HG03196 (cell line): ENCODE measurements around the gene METTL9.
"Not testable (repeated sequence)": the region's sequence is repeated elsewhere in the genome, so short reads cannot be mapped to it uniquely, and the experiment has no call there.

ENCODE experiments used
- ATAC-seq: cut with Tn5 transposase; IDR thresholded peaks from one replicate; pipeline ENCODE4 v1.9.1; 2021; ENCODE audit not compliant: unreplicated experiment

The METTL9 gene

DNA sequence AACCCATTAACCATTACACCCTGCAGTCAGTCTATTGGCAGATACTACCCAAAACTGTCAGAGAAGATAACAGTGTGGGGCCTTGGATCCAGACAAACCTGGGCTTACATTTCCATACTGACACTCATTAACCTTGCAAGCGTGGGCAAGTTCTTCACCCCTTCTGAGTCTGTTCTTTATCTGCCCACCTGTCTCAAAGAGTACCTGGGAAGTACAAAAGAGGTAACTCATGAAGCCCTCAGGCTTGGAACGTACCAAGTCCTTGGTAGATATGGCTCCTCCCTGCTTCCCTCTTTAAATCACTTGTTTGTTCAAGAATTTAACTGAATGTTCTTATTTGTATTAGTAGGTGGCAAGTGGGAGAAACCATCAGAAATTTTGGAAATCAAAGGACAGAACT, 55.5 kb downstream of the METTL9 start:
- no peak for ATAC-seq

DNA sequence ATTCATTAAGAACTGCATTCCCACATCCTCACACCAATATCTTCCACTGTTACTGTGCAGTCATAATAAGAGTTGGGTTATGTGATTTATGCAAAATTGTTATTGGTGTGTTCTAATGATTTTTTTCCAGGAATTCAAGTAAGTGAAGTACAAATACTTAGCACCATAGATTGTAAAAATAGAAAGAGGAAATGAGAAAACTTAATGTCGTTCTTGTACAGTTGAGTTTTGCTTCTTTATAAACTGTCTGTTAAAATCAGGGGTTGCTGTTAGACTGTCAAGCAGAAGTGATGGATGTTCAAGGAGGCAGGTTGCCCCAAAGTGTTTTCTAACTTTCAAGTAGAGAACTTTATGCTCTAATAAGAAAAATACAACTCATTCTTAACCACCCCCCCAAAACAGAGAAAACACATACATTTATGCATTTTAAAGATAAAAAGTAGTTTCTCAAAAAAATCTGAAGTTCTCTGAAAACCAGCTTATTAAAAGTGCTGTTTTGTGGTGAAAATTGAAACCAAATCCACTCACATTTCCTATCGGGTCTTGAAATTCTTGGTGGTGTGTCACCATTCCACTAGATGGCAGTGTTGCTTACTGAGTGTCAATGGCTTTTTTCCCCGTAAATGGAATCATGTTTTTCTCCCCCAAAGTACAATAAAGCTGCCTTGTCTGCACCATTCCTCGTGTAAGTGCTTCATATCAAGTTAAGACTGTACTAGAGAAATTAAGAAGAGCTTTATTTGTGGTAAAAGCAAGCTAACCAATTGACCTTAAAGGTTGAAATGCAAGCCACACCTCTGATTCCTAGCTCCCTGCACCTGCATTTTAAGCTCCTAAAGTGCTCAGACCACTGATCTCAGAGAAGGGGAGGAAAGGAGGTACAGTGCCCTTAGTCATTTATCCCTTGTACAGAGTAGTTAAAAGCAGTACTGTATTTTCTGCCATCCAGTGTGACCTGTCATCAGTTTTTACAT, 57.7 kb downstream of the METTL9 start:
- ATAC-seq, result peak; percentile 65

DNA sequence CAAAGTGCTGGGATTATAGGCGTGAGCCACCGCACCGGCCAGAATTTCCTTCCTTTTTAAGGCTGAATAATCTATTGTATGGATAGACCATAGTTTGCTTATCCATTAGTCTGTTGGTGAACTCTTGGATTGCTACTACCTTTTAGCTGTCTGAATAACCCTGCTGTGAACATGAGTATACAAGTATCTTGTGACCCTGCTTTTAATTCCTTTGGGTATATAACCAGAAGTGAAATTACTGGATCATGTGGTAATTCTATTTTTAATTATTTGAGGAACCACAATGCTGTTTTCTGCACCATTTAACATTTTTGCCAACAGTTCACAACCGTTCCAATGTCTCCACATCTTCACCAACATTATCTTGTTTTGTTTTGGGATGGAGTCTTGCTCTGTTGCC, 59.7 kb downstream of the METTL9 start:
- ATAC-seq, result no peak

DNA sequence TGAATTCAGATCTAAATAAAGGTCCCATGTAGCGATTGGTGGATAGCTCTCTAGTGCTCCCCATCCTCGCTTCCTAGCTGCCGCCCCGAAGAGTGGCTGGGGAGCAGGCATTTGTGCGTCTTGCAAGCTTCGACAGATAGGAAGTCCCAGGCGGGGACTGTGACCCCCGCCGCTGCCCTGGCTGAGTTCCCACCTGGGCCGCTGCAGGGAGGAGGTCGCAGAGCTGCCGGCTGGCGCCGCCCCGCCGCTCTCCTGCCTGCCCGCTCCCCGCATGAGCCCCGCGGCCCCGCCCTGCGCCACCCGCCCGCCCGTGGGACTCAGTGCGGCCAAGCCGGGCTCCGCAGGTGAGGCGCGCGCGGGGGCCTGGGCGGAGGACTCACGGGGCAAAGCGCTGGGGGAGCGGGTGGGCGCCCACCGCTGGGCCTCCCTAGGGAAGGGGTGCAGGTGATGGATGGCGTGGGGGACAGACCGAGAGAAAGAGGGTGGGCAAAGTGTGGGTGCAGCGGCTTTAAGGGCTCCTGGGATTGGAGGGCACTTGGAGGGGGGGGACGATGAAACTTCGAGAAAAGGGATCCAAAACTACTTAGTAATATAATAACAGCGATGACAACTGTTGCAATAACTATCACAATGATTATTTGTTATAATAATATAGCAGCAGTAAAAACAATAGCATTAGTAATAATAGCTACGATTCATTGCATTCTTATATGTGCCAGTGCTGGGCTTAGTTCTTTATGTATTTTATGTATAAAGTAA, 64.7 kb downstream of the METTL9 start, which contains the start of gene OTOA:
OTOA (plus strand) TSS at position 80 of the 759 bp plus-strand sequence. CDS start 14,547 bp downstream, outside the sequence.
- ATAC-seq, result no peak

DNA sequence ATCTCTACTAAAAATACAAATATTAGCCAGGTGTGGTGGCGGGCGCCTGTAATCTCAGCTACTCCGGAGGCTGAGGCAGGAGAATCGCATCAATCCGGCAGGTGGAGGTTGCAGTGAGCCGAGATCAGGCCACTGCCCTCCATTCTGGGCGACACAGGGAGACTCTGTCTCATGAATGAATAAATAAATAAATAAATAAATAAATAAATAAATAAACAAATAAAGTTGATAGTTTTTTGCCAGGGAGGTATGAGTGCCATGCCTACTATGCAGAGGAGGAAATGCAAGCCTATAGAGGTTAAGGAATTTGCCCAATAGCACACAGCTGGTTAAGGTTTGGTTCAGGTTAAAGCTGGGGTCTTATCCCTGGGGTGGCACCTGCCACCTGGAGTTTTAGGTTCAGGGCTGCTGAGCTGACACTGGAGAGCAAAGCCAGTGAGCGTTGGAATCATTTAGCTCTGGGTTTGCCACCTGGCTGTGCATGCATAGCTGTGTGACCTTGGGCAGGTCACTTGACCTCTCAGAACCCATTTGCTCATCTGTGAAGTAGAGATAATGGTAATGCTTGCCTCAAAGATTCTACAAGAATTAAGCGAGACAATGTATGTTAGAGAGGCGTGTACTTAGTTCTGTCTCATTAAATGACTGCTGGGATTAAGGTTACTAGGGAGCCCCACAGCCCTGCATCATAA, 65.6 kb downstream of the METTL9 start:
- ATAC-seq, result no peak

DNA sequence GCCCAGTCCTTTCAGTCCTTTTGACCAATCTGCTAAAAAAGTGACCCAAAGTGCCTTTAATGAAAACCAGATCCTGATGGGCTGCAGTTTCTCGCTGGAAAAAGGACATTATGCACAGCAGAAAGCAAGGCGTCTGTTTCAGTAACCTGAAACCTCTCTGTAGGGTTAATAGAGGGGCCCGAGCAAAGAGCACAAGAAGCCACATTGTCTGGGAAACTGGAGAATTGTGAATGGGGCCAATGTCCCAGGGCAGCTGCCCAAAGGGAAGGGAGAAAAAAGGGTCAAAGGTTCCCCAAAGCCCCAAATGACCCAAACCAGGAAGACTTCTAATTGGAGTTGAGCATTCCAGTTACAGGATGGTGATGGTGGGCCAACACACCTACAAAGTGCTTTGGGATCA, 67.4 kb downstream of the METTL9 start:
- no peak for ATAC-seq

DNA sequence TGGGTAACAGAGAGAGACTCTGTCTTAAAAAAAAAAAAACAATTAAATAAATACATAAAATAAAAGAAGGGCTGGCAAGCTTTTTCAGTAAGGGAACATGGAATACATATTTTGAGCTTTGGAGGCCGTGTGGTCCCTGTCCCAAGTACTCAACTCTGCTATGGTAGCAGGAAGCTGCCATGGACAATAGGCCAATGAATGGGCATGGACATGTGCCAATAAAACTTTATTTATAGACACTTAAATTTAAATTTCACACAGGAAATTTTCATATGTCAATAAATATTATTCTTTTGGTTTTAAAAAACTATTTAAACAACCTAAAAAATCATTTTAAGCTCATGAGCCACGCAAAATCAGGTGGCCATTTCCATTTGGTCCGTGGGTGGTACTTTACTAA, 68.2 kb downstream of the METTL9 start:
- ATAC-seq, result no peak

DNA sequence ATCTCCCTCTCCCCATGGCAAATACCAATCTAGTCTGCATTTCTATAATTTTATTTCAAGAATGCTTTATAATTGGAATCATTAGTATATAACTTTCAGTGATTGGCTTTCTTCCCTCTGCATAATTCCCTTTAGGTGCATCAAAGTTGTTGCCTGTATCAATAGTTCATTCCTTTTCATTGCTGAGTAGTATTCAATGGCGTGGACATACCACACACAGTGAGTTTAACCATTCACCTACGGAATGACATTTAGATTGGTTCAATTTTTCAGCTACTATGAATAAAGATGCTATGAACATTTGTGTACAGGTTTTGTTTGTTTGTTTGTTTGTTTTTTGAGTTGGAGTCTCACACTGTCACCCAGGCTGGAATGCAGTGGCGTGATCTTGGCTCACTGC, 74.1 kb downstream of the METTL9 start:
- no peak for ATAC-seq

DNA sequence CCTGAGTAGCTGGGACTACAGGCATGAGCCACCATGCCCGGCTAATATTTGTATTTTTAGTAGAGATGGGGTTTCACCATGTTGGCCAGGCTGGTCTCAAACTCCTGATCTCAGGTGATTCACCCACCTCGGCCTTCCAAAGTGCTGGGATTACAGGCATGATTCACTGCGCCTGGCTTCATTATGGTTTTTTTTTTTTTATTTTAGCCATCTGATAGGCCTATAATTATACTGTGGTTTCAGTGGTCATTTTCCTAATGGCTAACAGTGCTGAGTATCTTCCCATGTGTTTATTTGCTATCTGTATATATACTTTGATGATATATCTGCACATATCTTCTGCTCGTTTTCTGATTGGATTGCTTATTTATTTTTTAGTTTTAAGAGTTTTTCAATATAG, 75.1 kb downstream of the METTL9 start:
- not testable (repeated sequence) for ATAC-seq

DNA sequence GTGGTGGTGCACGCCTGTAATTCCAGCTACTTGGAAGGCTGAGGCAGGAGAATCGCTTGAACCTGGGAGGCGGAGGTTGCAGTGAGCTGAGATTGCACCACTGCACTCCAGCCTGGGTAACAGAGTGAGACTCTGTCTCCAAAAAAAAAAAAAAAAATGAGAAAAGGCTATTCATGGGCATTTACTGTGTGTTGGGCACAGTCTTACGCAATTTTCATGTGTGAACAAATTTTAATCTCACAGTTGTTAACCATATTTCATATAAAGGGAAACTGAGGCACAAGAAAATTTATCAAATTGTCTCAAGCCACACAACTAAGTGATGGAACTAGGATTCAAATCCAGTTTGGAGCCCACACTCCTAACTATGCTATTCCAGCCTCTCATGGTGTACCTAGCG, 81.3 kb downstream of the METTL9 start:
- not testable (repeated sequence) for ATAC-seq

DNA sequence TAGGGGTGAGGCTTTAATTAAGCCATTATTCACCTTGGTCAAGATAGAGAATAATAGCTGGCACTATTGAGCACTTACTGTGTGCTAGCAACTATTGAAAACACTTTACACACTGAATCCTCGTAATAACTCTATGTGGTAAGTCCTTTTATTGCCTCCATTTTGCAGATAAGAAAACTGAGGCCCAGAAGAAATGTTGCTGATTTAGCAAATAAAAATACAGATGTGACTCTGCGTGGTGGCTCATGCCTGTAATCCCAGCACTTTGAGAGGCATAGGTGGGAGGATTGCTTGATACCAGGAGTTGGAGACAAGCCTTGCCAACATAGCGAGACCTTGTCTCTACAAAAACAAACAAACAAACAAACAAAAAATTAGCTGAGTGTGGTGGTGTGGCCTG, 83.8 kb downstream of the METTL9 start:
- ATAC-seq, result no peak

DNA sequence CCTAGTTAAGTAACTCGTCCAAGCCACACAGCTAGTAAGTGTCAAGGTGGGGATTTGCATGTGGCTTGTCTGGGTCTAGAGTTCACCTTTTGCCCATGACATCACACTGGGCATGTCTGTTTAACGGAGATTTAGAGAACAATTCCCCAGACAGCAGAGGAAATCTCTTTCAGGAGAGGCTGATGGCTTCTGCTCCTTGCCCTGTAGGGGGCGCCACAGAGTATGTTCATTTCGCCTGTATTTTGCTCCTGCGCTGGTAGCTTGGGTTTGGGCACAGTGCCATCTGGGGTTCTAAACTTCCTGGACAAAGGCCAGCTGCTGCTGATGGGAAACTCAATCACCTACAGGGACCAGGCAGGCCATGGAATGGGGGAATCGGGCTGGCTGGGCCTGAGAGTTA, 84.8 kb downstream of the METTL9 start:
- no peak for ATAC-seq

DNA sequence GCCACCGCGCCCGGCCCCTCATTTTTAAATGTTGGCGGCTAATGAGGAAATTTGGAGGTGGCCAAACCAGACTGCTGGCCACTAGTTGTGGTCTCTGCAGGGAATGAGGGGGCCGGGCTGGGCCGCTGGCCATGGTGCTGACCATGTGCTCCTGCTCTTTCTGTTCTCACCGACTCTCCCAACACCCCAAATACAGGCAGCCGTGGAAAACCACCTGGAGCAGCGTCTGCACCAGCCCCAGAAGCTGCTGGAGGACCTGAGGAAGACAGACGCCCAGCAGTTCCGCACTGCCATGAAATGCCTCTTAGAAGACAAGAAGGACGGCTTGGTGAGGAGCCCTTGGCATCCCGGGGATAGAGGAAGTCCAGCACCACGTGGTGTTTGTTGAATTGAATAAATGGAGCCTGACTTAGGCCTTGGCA, 85.7 kb downstream of the METTL9 start:
- no peak for ATAC-seq

DNA sequence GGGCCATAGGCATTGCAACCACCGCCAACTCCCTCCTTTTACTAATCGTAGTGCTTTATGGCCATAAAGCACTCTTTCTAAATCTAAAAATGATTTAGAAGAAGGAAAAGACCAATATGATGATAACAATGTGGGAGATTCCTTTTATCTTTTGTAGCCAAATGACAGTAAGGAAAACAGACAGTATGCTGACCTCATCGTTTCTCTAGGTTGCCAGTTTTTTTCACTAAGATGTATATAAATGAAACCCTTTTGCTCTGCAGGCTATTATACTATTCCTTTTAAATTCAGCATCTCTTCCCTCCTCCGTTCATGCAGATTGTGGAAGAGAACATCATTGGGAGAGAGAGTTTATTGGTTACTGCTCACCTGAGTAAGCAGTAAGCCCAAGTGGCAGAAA, 89.7 kb downstream of the METTL9 start:
- ATAC-seq, result no peak

DNA sequence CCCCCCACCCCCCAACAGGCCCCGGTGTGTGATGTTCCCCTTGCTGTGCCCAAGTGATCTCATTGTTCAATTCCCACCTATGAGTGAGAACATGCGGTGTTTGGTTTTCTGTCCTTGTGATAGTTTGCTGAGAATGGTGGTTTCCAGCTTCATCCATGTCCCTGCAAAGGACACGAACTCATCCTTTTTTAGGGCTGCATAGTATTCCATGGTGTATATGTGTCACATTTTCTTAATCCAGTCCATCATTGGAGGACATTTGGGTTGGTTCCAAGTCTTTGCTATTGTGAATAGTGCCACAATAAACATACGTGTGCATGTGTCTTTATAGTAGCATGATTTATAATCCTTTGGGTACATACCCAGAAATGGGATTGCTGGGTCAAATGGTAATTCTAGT, 91.6 kb downstream of the METTL9 start:
- not testable (repeated sequence) for ATAC-seq

DNA sequence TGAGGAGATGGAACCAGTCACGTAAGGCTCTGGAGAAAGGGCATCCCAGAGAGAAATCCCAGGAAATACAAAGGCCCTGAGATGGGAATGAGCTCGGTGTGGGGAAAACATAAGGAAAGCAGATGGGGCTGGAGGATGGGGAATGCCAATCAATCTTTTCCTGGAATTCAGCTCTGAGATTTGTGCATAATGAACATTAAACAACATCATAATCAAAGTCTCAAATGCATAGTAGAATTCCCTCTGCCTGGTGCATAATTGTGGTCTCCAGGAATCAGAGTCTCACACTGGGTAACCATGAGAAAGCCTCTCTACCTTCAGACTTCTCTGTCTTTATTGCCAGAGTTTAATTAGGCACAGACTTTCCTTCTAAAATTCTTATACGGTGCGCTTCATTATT, 95.2 kb downstream of the METTL9 start:
- no peak for ATAC-seq

DNA sequence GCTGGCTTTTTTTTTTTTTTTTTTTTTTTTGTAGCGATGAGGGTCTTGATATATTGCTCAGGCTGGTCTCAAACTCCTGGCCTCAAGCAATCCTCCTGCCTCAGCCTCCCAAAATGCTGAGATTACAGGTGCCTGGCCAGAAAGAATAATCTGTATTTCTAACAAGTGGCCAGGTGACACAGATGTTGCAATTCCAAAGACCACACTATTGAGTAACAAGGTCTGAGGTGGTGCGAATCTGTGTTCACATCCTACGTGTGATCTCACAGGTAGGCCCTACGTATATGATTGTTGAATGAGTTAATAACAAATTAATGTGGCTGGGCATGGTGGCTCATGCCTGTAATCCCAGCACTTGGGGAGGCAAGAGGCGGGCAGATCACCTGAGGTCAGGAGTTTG, 97.7 kb downstream of the METTL9 start:
- ATAC-seq, result no peak

DNA sequence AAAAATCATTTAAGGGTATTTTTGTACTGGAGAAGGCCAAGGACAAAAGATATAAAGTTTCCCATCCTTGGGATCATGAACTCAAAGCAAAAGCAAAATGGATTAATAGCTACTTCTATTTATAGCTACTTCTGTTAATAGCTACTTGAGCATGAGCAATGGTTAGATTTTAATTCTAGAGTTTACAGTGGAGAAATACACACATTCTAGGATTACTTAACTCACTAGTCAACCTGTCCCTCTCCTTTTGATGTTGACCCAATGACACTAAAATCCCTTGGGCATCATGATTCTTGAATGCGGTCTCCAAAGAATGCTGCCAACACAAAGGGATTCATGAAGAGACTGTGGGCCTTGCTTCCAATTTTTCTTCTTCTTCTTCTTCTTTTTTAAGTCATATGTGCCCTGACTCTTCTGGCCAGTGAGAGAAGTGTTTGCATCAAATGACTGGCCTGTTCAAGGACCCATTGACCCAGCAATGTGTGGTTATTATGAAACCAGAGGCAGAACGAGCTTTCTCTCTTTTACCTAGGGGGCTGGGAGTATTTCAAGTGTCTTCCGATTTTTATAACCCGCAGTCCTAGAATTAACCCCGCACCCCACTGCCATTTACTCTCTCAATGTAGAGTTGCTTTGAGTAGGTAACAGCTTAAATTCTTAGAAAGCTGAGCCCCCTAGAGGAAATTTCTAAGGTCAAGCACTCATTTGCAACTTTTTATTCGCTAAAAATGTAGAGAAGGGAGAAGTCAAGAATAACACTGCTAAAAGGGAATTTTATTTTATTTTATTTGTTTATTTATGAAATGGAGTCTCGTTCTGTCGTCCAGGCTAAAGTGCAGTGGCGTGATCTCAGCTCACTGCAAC, 99.0 kb downstream of the METTL9 start:
- no peak for ATAC-seq

DNA sequence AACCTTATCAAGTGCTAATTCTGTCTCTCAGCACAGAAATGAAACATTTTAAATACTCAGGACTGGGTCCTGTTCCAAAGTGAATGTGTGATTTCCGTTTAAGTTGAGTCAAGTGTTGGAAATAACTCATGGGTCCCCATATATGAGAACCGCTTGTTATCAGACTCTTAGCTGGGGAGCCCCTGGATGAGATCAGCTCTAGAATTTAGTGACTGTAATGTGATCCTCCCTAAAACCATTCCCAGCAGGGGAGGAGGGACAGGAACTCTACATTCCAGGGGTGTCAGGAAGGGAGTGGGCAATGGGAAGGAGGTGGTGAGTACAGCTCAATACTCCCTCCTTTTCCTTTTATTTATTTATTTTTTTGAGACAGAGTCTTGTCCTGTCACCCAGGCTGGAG, 101.9 kb downstream of the METTL9 start:
- no peak for ATAC-seq

DNA sequence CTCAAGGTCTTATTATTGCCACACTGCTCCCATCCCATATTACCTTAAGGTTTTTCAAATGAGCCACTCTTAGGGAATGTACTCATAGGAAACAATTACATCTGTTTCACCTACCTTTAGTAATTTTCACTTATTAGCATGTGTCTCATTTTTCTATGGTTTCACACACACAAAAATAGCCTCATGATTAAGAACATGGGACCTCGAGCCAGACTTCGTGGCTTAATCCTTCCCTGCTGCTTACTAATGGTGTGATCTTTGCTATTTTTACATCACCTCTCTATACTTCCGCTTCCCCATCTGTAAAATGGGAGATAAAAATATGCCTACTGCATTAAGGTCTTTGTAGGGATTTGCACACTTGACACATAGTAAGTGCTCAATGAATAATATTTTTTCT, 102.9 kb downstream of the METTL9 start:
- no peak for ATAC-seq
